Mesothelial cell of epicardium (in vitro differentiated cells): ENCODE results near the gene APRT. TPM values are rescaled to one million over a fixed set of nuclear protein-coding genes. Genes with fewer than 3 reads are reported as not detected.

Experiments used
- DNase-seq, 2 experiments: peaks; one replicate each; pipeline ENCODE4 v3.0.0; 2021; ENCODE audit warnings: low spot score in 2 of 2; ENCODE audit not compliant: unreplicated experiment in 2 of 2
- H3K27ac Mint-ChIP-seq: 2 replicates; pipeline ENCODE4 v1.8.0; 2021; ENCODE audit warnings: mixed read lengths
- H3K27me3 Mint-ChIP-seq: 2 replicates; pipeline ENCODE4 v1.8.0; 2021; ENCODE audit warnings: low read depth, mixed read lengths
- H3K36me3 Mint-ChIP-seq: 2 replicates; pipeline ENCODE4 v1.8.0; 2021; ENCODE audit warnings: mixed read lengths
- H3K4me1 Mint-ChIP-seq: 2 replicates; pipeline ENCODE4 v1.8.0; 2021; ENCODE audit warnings: mixed read lengths
- H3K4me3 Mint-ChIP-seq: 2 replicates; pipeline ENCODE4 v1.8.0; 2021; ENCODE audit warnings: mild to moderate bottlenecking, moderate library complexity, mixed read lengths
- H3K9me3 Mint-ChIP-seq: 2 replicates; pipeline ENCODE4 v1.8.0; 2021; ENCODE audit warnings: mixed read lengths
- CTCF ChIP-seq: fragments of 200-600 bp; sonication (generic); IDR thresholded peaks from one replicate; pipeline ENCODE4 v1.5.0; 2021; ENCODE audit warnings: antibody characterized with exemption; ENCODE audit not compliant: unreplicated experiment
- total RNA-seq: library from RNA; stranded (reverse); gene quantifications from 3 replicates; pipeline ENCODE4 v1.2.1, GENCODE V29; 2021

The APRT gene
- total RNA-seq, 1 donor from 2014 or later: 96.2 TPM

GRCh38 chr16:88770461-88771293 is 41.1 kb downstream of the APRT start:
- TF ChIP-seq CTCF: no peak
- Mint-ChIP-seq H3K4me3 (peak overlapping the region; percentile 54), H3K27me3 (no peaks in the 10 kb centered on the region), H3K4me1 (peaks cover 67% of the 10 kb centered on the region), H3K9me3 (no peaks in the 10 kb centered on the region), H3K27ac (peak overlapping the region; percentile 79), H3K36me3 (no peaks in the 10 kb centered on the region)
- DNase-seq: peak in 1 of 2 experiments; percentile 78

GRCh38 chr16:88769617-88770460 is 41.9 kb downstream of the APRT start:
- peak in 1 of 2 experiments; percentile 60 for DNase-seq
- H3K36me3 Mint-ChIP-seq: no peaks in the 10 kb centered on the region

GRCh38 chr16:88768071-88768783 is 43.5 kb downstream of the APRT start:
- Mint-ChIP-seq H3K4me3 (no peak overlapping the region), H3K27me3 (no peaks in the 10 kb centered on the region), H3K9me3 (no peaks in the 10 kb centered on the region), H3K36me3 (no peaks in the 10 kb centered on the region), H3K4me1 (peaks cover 79% of the 10 kb centered on the region), H3K27ac (no peak overlapping the region)
- no peak for DNase-seq
- no peak for TF ChIP-seq CTCF

More at GRCh38 chr16:88769617-88770460, 41.9 kb downstream of the APRT start:
- Mint-ChIP-seq H3K27ac (peak overlapping the region; percentile 82), H3K4me1 (peaks cover 74% of the 10 kb centered on the region), H3K9me3 (no peaks in the 10 kb centered on the region), H3K4me3 (peak overlapping the region; percentile 37), H3K27me3 (no peaks in the 10 kb centered on the region)
- TF ChIP-seq CTCF: no peak

- no peak for TF ChIP-seq CTCF
- no peak for DNase-seq
- Mint-ChIP-seq H3K27ac (no peak overlapping the region), H3K27me3 (no peaks in the 10 kb centered on the region), H3K4me1 (peaks cover 78% of the 10 kb centered on the region), H3K9me3 (no peaks in the 10 kb centered on the region), H3K4me3 (no peak overlapping the region), H3K36me3 (no peaks in the 10 kb centered on the region)
Observed at GRCh38 chr16:88767546-88768070, 44.1 kb downstream of the APRT start.

- Mint-ChIP-seq H3K4me3 (no peak overlapping the region), H3K4me1 (peaks cover 74% of the 10 kb centered on the region), H3K9me3 (no peaks in the 10 kb centered on the region), H3K36me3 (no peaks in the 10 kb centered on the region), H3K27ac (peak overlapping the region; percentile 77), H3K27me3 (no peaks in the 10 kb centered on the region)
- no peak for TF ChIP-seq CTCF
- DNase-seq: no peak
Observed at GRCh38 chr16:88766975-88767374, 44.8 kb downstream of the APRT start.
